Heart left ventricle (tissue), 16 donors: ENCODE data around the gene ABCA1. TPM values are rescaled to one million over a fixed set of nuclear protein-coding genes. Genes with fewer than 3 reads are reported as not detected.

Experiments
- ATAC-seq, 4 donors: fragments of 200-7000 bp; cut with Tn5 transposase; one replicate each; pipeline ENCODE4 v1.9.1; 2020 to 2022; ENCODE audit warnings: moderate library complexity in 4 of 4, mild to moderate bottlenecking in 3 of 4, moderate number of reproducible peaks in 1 of 4
- DNase-seq, 5 donors: peaks; one replicate each; pipeline ENCODE4 v3.0.0-alpha.2; 2020
- H3K27ac ChIP-seq, 12 donors: fragments of 200-600 bp; sonication (generic) in 4 of 12; one replicate each; pipeline versions ENCODE4 v1.5.0 to v1.8.0; 2016 to 2022; ENCODE audit warnings: mild to moderate bottlenecking in 2 of 12
- H3K27me3 ChIP-seq, 9 donors: fragments of 200-600 bp; sonication (generic) in 2 of 9; one replicate each; pipeline versions ENCODE4 v1.5.1 to v1.8.0; 2016 to 2022; ENCODE audit warnings: mild to moderate bottlenecking in 3 of 9
- H3K36me3 ChIP-seq, 9 donors: fragments of 200-600 bp; sonication (generic) in 2 of 9; one replicate each; pipeline versions ENCODE4 v1.5.0 to v1.8.0; 2018 to 2022; ENCODE audit warnings: mild to moderate bottlenecking in 2 of 9
- H3K4me1 ChIP-seq, 12 donors: fragments of 200-600 bp; sonication (generic) in 4 of 12; one replicate each; pipeline versions ENCODE4 v1.5.0 to v1.8.0; 2016 to 2022; ENCODE audit warnings: mild to moderate bottlenecking in 3 of 12
- H3K4me3 ChIP-seq, 12 donors: fragments of 200-600 bp; sonication (generic) in 4 of 12; one replicate each; pipeline versions ENCODE4 v1.5.0 to v1.8.0; 2017 to 2022; ENCODE audit warnings: mild to moderate bottlenecking in 9 of 12, moderate library complexity in 4 of 12
- H3K9me3 ChIP-seq, 12 donors: fragments of 200-600 bp; sonication (generic) in 4 of 12; one replicate each; pipeline versions ENCODE4 v1.5.0 to v1.8.0; 2016 to 2022; ENCODE audit warnings: mild to moderate bottlenecking in 1 of 12
- POLR2A ChIP-seq, 2 donors: fragments of 450-650 bp; IDR thresholded peaks; one replicate each; pipeline ENCODE4 v1.6.1; 2017; ENCODE audit warnings: antibody characterized with exemption in 2 of 2, mild to moderate bottlenecking in 2 of 2, moderate library complexity in 2 of 2
- WGBS, 4 donors: extraction: QIAGEN DNeasy Blood & Tissue Kit in 2 of 4; methylation state at CpG; one replicate each; pipeline versions ENCODE4 v1.1.5 to v1.1.7; 2013 to 2018; 5-methylcytosine and 5-hydroxymethylcytosine counted together
- intact Hi-C, 10 donors: fragments of 100-400 bp; cut with DNase I; formaldehyde crosslinking; loops; one replicate each; pipeline versions ENCODE4 v1.11.1 to v1.14.2; 2022
- polyA plus RNA-seq, 2 donors: library from polyadenylated mRNA; stranded (reverse); fragments of 200-250 nt; gene quantifications; one replicate each; pipeline ENCODE4 v1.2.3, GENCODE V29; 2013
- total RNA-seq, 9 donors: library from RNA; depleted of rRNA in 2 of 9; stranded (reverse); fragments of >200 nt in 2 of 9; fragmentation: NEBNext Ultra II Directional in 3 of 9; extraction: Animal tissue kit (Norgen Biotek cat#: 25700) in 3 of 9; gene quantifications; one replicate each; pipeline versions ENCODE4 v1.1.0 to v1.2.4, GENCODE V29; 2016 to 2023
- TF ChIP-seq, protein P1 (sequence below), 12 donors: fragments of 200-600 bp; sonication (generic) in 4 of 12; IDR thresholded peaks; one replicate each; pipeline versions ENCODE4 v1.5.0 to v1.8.0; 2018 to 2022; ENCODE audit warnings: antibody characterized with exemption in 12 of 12, mild to moderate bottlenecking in 5 of 12
- donor health status: ischemic (EF 13 %, LVEDD 7.1; RV severe dilation, severe dysfunction).
- donor health status: healthy with polysubstance abuse.
- donor health status: DM: no; HTN: yes; CAD: no.
- donor health status: DM: no; HTN: no; CAD: no.
- donor health status: ischemic (EF 25% LVEDD 6.9; RV normal size, moderate dysfunction).
- donor health status: ischemic (EF 25% LVEDD 5.7; RV mildly dilated, moderate dysfunction).
- donor health status: healthy.
- donor health status: DM: yes; HTN: yes; CAD: no.
- donor health status: ischemic (EF 35%, LVEDD 5.7; RV mildly dilated, moderate dysfunction).
- donor health status: nonischemic (EF 11% LVEDD 7.7; RV severe dilation, severe dysfunction).
- donor health status: DM: yes; HTN: yes; CAD: no.
- donor health status: PGD.
- donor health status: ischemic (EF 29% LVEDD 5.4; RV normal size, mild dysfunction).
- donor health status: nonischemic (EF 23%, LVEDD 6.1; RV moderate dilation, normal function).

ABCA1 gene
- total and polyA plus RNA-seq, 11 donors, result 2.1 to 45.3 (median 10.6) TPM

GRCh38 chr9:104963076-104963475 lies 35.1 kb upstream of the ABCA1 start:
- WGBS, 4 donors, result 93 to 94% (median 94%) methylated on average over 6 of the region's 6 CpGs

GRCh38 chr9:104961701-104962359 lies 33.9 kb upstream of the ABCA1 start:
- intact Hi-C loops, result loop anchor here in 1 of 10 donors (10.0 kb wide), 1 partner anchor 183 kb away; no protein-coding TSS in a partner anchor
- TF ChIP-seq, protein P1, sequence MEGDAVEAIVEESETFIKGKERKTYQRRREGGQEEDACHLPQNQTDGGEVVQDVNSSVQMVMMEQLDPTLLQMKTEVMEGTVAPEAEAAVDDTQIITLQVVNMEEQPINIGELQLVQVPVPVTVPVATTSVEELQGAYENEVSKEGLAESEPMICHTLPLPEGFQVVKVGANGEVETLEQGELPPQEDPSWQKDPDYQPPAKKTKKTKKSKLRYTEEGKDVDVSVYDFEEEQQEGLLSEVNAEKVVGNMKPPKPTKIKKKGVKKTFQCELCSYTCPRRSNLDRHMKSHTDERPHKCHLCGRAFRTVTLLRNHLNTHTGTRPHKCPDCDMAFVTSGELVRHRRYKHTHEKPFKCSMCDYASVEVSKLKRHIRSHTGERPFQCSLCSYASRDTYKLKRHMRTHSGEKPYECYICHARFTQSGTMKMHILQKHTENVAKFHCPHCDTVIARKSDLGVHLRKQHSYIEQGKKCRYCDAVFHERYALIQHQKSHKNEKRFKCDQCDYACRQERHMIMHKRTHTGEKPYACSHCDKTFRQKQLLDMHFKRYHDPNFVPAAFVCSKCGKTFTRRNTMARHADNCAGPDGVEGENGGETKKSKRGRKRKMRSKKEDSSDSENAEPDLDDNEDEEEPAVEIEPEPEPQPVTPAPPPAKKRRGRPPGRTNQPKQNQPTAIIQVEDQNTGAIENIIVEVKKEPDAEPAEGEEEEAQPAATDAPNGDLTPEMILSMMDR (IDR thresholded peaks at IDR 0.05), result no peak
- TF ChIP-seq POLR2A (IDR thresholded peaks at IDR 0.05), result no peak
- Histone ChIP-seq H3K27me3 (no peaks in the 10 kb centered on the region), H3K9me3 (no peaks in the 10 kb centered on the region), H3K27ac (no peak overlapping the region), H3K4me3 (no peak overlapping the region), H3K4me1 (peaks cover 0 to 12% (median 0%) of the 10 kb centered on the region in 12 donors), H3K36me3 (no peaks in the 10 kb centered on the region)
- DNase-seq (no peak), ATAC-seq (no peak)
- WGBS, 4 donors, result 84 to 92% (median 87%) methylated on average over 6 of the region's 6 CpGs

More at GRCh38 chr9:104963076-104963475, 35.1 kb upstream of the ABCA1 start:
- no peaks in the 10 kb centered on the region for H3K36me3 ChIP-seq
- no peak overlapping the region for H3K27ac ChIP-seq
- H3K9me3 ChIP-seq, result no peaks in the 10 kb centered on the region
- DNase-seq (no peak), ATAC-seq (no peak)
- TF ChIP-seq, protein P1 (IDR thresholded peaks at IDR 0.05), result no peak
- TF ChIP-seq POLR2A (IDR thresholded peaks at IDR 0.05), result no peak
- intact Hi-C loops, result loop anchor here in 1 of 10 donors (10.0 kb wide), 1 partner anchor 182 kb away; no protein-coding TSS in a partner anchor
- peaks cover 0 to 16% (median 0%) of the 10 kb centered on the region in 12 donors for H3K4me1 ChIP-seq
- H3K4me3 ChIP-seq, result no peak overlapping the region
- no peaks in the 10 kb centered on the region for H3K27me3 ChIP-seq

DNA sequence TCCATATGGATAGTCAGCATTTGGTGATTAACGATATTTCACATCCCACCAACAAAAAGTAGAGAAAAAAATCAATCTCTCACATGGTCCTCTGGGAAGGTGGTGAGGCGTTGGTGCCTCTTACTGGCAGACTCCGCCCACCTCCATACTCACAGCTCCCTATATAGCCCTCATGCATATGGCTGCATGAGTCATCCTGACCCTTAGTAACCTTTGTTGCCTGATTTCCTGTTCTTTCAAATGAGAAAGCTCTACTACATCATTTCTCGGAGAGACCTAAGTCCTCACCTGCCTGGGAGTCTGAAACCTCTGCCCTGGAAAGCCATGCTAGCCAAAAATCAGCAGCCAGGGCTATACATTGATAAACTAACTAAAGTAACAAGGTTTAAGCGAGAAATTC lies 33.3 kb upstream of the ABCA1 start:
- 71 to 76% (median 74%) methylated on average over 5 of the region's 5 CpGs for WGBS, 4 donors
- Histone ChIP-seq H3K36me3 (no peaks in the 10 kb centered on the region), H3K27me3 (no peaks in the 10 kb centered on the region), H3K27ac (no peak overlapping the region), H3K9me3 (no peaks in the 10 kb centered on the region), H3K4me3 (no peak overlapping the region), H3K4me1 (peaks cover 0 to 12% (median 0%) of the 10 kb centered on the region in 12 donors)
- DNase-seq, result no peak
- intact Hi-C loops, result loop anchor here in 1 of 10 donors (10.0 kb wide), 1 partner anchor 184 kb away; no protein-coding TSS in a partner anchor
- no peak for TF ChIP-seq POLR2A (IDR thresholded peaks at IDR 0.05)
- TF ChIP-seq, protein P1 (IDR thresholded peaks at IDR 0.05), result no peak
- ATAC-seq, result no peak

DNA sequence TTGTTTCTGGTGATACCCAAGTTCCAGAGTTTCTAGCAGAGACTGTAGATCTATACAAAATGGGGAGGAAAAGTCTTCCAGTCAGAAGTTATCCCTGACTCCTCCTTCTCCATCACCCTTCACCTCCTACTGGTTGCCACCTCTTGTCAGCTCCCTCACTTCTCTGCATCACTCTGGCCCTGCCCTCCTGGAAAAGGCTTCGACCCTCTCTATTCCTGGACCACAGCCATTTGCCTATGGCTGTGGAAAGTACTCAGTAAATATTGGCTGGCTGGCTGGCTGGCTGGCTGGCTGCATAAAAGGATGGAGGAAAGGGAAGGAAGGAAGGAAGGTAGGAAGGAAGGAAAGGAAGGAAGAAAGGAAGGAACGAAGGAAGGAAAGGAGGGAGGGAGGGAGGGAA lies 32.7 kb upstream of the ABCA1 start:
- intact Hi-C loops, result loop anchor here in 1 of 10 donors (10.0 kb wide), 1 partner anchor 184 kb away; no protein-coding TSS in a partner anchor

More for the DNA sequence above, 32.7 kb upstream of the ABCA1 start:
- whole genome bisulfite sequencing, 4 donors, result 27 to 44% (median 38%) methylated on average over 2 of the region's 2 CpGs
- DNase-seq (no peak), ATAC-seq (no peak)
- Histone ChIP-seq H3K36me3 (no peaks in the 10 kb centered on the region), H3K9me3 (no peaks in the 10 kb centered on the region), H3K27me3 (no peaks in the 10 kb centered on the region), H3K4me1 (peaks cover 0 to 12% (median 0%) of the 10 kb centered on the region in 12 donors), H3K4me3 (no peak overlapping the region), H3K27ac (no peak overlapping the region)
- TF ChIP-seq, protein P1 (IDR thresholded peaks at IDR 0.05), result no peak
- no peak for TF ChIP-seq POLR2A (IDR thresholded peaks at IDR 0.05)
